GM18867 (cell line): ENCODE measurements around the gene HIGD1A.

Experiments used
- ATAC-seq: cut with Tn5 transposase; IDR thresholded peaks from one replicate; pipeline ENCODE4 v1.9.1; 2021; ENCODE audit warnings: mild to moderate bottlenecking, moderate library complexity; ENCODE audit not compliant: unreplicated experiment

HIGD1A gene

GRCh38 chr3:42762046-42762724 lies 42.1 kb downstream of the HIGD1A start:
- no peak for ATAC-seq

GRCh38 chr3:42758126-42758525 lies 46.2 kb downstream of the HIGD1A start:
- no peak for ATAC-seq

GRCh38 chr3:42756681-42757213 lies 47.5 kb downstream of the HIGD1A start:
- ATAC-seq: no peak

GRCh38 chr3:42755681-42756578 lies 48.4 kb downstream of the HIGD1A start:
- peak; percentile 60 for ATAC-seq

- no peak for ATAC-seq
Observed at GRCh38 chr3:42753757-42754156, 50.5 kb downstream of the HIGD1A start.

- no peak for ATAC-seq
Observed at GRCh38 chr3:42752961-42753360, 51.3 kb downstream of the HIGD1A start.

GRCh38 chr3:42752441-42752840 lies 51.8 kb downstream of the HIGD1A start:
- no peak for ATAC-seq

- no peak for ATAC-seq
Observed at GRCh38 chr3:42751609-42752008, 52.7 kb downstream of the HIGD1A start.

- no peak for ATAC-seq
Observed at GRCh38 chr3:42750834-42751233, 53.5 kb downstream of the HIGD1A start.

- no peak for ATAC-seq
Observed at GRCh38 chr3:42749753-42750231, 54.5 kb downstream of the HIGD1A start.

- ATAC-seq: no peak
Observed at GRCh38 chr3:42749025-42749752, 55.1 kb downstream of the HIGD1A start.

GRCh38 chr3:42747581-42747980 lies 56.7 kb downstream of the HIGD1A start:
- no peak for ATAC-seq

- no peak for ATAC-seq
Observed at GRCh38 chr3:42746455-42747450, 57.5 kb downstream of the HIGD1A start.

- no peak for ATAC-seq
Observed at GRCh38 chr3:42745776-42746454, 58.4 kb downstream of the HIGD1A start.

- no peak for ATAC-seq
Observed at GRCh38 chr3:42745291-42745745, 59.0 kb downstream of the HIGD1A start.

GRCh38 chr3:42743204-42743995 lies 60.9 kb downstream of the HIGD1A start:
- no peak for ATAC-seq

- no peak for ATAC-seq
Observed at GRCh38 chr3:42742688-42743087, 61.6 kb downstream of the HIGD1A start.

- no peak for ATAC-seq
Observed at GRCh38 chr3:42742259-42742658, 62.0 kb downstream of the HIGD1A start.
